ENCODE data around the gene PROM1.

PROM1 gene

DNA sequence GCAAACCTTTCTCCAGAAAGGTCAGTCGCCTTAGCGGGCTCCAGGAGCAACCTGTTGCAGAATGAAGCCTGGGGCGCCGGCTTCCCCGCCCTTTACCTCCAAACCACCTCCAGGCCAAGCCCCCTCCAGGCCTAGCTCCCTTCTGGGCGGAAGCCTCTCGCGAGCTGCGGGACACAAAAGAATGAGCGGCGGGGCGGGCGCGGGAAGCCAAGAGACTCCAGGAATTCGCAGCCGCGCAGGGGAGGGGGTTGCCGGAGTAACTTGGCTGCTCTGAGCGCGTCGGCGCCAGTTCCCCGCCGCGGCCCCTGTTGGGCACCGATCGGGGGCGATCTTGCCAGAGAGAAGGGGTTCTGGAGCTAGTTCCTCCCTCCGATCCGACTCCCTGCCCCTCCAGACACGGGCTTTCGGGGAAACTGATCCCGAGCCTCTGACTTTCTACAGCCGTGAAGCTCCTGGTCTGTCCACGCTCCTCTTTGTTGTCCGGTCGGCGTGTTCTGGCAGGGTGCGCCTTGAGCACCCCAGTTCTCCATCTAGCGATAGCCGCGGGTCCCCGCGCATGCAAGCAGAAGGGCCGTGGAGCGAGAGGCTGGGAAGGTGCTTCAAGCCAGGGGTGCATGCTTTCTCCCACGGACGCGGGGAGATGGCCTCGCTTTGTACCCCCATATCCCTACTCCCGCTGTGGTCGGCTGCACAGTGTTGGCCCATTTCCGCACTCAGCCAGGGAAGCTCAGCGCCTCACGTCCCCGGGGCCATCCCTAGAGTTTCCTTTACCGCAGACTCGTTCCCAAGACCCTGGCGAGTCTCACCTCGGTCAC is 1.2 kb downstream of the PROM1 start:
- Histone ChIP-seq H3K4me1 (ENCODE audit: control insufficient read depth, insufficient read depth, low read length, unreplicated experiment) (peaks cover 6% of the 10 kb centered on the region), H3K79me2 (ENCODE audit: control insufficient read depth, insufficient read depth, low read length, unreplicated experiment) (no peaks in the 10 kb centered on the region), H3K27me3 (ENCODE audit: insufficient read depth, low read length) (peaks cover 90% of the 10 kb centered on the region), H3K27ac (ENCODE audit: low read depth, low read length) (no peak overlapping the region), H2AFZ (ENCODE audit: low read length, unreplicated experiment) (no peak overlapping the region), H3K36me3 (ENCODE audit: insufficient read depth, low read length) (no peaks in the 10 kb centered on the region), H3K4me3 (ENCODE audit: low read depth, low read length) (peak overlapping the region; percentile 48)

DNA sequence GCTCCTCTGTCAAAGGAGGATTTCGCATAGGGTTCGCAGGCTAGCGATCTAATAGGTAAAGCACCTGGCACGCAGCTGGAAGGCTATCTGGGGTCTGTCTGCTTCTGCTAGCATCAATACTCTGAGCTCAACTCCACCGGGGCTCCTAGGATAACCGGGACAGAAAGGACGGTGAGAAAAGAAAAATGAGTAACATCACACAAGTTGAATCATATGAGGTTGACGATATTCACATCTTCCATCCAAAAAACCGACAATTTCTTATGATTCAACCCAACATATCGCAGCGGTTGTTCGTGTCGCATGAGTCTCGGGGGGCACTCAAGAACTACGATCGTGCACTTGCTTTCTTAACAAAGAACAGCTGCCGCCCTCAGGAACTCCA is 1.8 kb downstream of the PROM1 start:
- Histone ChIP-seq H3K36me3 (ENCODE audit: insufficient read depth, low read length) (no peaks in the 10 kb centered on the region), H3K4me1 (ENCODE audit: control insufficient read depth, insufficient read depth, low read length, unreplicated experiment) (peaks cover 6% of the 10 kb centered on the region), H3K27me3 (ENCODE audit: insufficient read depth, low read length) (peaks cover 86% of the 10 kb centered on the region), H3K79me2 (ENCODE audit: control insufficient read depth, insufficient read depth, low read length, unreplicated experiment) (no peaks in the 10 kb centered on the region), H3K27ac (ENCODE audit: low read depth, low read length) (no peak overlapping the region), H2AFZ (ENCODE audit: low read length, unreplicated experiment) (no peak overlapping the region), H3K4me3 (ENCODE audit: low read depth, low read length) (peak overlapping the region; percentile 48)

DNA sequence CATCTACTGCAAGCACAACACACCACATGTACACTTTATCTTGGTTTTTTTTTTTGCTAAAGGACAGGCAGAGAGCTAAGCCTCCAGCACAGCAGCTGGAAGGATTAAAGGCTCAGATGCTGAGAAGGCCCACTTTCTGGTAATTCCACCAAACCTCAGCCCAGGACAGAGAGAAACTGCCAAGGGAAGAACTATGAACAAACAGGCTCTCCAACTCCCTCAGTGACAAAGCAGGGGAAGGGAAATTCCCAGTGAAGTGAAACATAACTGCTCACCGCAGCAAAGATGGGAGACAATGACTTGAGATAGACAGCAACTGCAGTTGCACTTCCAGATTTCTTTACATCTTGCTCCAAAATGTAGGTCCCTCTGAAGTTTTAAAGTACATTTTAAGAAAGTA is 4.8 kb downstream of the PROM1 start:
- H3K36me3 ChIP-seq (ENCODE audit: insufficient read depth, low read length): no peaks in the 10 kb centered on the region
- H3K4me1 ChIP-seq (ENCODE audit: control insufficient read depth, insufficient read depth, low read length, unreplicated experiment): peaks cover 6% of the 10 kb centered on the region
- H3K79me2 ChIP-seq (ENCODE audit: control insufficient read depth, insufficient read depth, low read length, unreplicated experiment): no peaks in the 10 kb centered on the region
- H3K27me3 ChIP-seq (ENCODE audit: insufficient read depth, low read length): peaks cover 81% of the 10 kb centered on the region
- H3K4me3 ChIP-seq (ENCODE audit: low read depth, low read length): no peak overlapping the region
- no peak overlapping the region for H2AFZ ChIP-seq (ENCODE audit: low read length, unreplicated experiment)
- no peak overlapping the region for H3K27ac ChIP-seq (ENCODE audit: low read depth, low read length)

DNA sequence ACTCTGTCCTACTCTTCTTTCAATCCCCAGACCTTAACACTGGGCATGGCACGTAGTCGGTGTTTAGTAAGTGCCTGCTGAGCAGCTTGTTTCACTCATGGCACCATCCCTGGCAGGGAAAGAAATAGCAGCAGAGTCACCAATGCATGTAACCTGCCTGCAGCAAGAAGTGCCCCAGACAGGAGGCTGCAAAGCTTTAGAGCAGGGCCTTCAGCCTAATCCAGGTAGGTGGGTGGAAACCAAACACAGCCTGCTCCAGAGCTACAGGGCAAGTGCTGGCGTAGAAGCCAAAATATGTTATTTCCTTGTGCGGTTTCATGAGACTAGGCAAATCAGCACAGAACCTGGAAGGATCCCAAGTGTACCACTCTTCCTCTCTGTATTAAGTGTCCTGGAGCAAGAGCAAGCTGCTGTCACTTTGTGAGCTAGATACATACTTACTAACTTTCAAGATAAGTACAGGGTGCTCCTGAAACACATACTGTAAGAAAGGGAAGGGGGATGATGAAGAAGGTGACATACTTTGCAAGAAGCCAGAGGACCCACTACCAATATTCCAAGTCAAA is 5.5 kb downstream of the PROM1 start:
- Histone ChIP-seq H3K4me3 (ENCODE audit: low read depth, low read length) (no peak overlapping the region), H2AFZ (ENCODE audit: low read length, unreplicated experiment) (no peak overlapping the region), H3K79me2 (ENCODE audit: control insufficient read depth, insufficient read depth, low read length, unreplicated experiment) (no peaks in the 10 kb centered on the region), H3K4me1 (ENCODE audit: control insufficient read depth, insufficient read depth, low read length, unreplicated experiment) (peaks cover 6% of the 10 kb centered on the region), H3K36me3 (ENCODE audit: insufficient read depth, low read length) (no peaks in the 10 kb centered on the region), H3K27me3 (ENCODE audit: insufficient read depth, low read length) (peaks cover 81% of the 10 kb centered on the region), H3K27ac (ENCODE audit: low read depth, low read length) (no peak overlapping the region)

DNA sequence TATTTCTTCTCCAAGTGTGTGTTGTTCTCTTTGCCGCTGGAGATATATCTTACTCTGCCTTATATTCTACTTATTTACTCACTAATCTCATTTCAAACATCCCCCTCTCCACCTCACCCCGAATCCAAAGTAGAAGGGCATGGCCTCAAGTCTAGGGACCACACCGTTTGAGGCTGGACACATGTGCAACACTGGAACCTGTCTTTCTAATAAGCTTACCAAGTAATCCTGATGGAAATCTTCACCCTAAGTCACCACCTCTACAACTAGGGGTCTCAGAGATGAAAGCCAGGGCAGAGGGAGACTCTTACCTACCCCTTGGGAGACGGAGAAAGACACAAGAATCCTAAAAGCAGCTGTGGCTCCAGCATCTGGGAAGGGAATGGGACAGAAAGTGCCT is 6.0 kb downstream of the PROM1 start:
- H3K79me2 ChIP-seq (ENCODE audit: control insufficient read depth, insufficient read depth, low read length, unreplicated experiment): no peaks in the 10 kb centered on the region

DNA sequence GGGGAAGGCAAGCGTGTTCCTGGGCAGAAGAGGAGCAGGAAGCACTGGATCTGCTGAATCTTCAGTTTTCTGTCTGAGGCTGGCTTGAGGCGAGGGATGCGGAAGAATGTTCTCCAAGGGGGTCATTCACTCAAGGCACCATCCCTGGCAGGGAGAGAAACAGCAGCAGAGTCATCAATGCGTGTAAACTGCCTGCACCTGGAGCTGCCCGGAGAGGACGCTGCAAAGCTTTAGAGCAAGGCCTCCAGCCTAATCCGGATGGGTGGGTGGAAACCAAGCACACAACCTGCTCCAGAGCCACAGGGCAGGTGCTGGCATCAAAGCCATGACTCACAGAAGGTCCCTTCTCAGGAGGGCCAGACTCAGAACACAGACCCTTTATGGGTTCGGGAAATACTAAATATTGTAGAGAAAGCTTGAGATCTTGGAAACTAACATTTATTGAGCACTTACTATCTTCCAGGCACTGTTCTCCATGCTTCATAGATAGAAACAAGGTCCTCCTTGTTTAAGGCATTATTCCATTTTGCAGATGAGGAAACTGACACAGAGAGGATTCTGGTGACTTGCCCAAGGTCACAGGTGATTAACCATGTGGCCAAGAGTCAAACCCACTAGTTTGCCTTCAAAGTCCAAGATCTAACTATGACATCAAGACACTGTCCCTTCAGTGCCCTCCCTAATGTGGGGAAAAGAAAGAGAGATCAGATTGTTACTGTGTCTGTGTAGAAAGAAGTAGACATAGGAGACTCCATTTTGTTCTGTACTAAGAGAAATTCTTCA is 7.7 kb downstream of the PROM1 start:
- no peaks in the 10 kb centered on the region for H3K36me3 ChIP-seq (ENCODE audit: insufficient read depth, low read length)
- H3K27me3 ChIP-seq (ENCODE audit: insufficient read depth, low read length): peaks cover 82% of the 10 kb centered on the region
- H3K79me2 ChIP-seq (ENCODE audit: control insufficient read depth, insufficient read depth, low read length, unreplicated experiment): no peaks in the 10 kb centered on the region
- no peak overlapping the region for H2AFZ ChIP-seq (ENCODE audit: low read length, unreplicated experiment)
- no peak overlapping the region for H3K27ac ChIP-seq (ENCODE audit: low read depth, low read length)
- no peak overlapping the region for H3K4me3 ChIP-seq (ENCODE audit: low read depth, low read length)
- no peaks in the 10 kb centered on the region for H3K4me1 ChIP-seq (ENCODE audit: control insufficient read depth, insufficient read depth, low read length, unreplicated experiment)

More for the DNA sequence above, 6.0 kb downstream of the PROM1 start:
- Histone ChIP-seq H3K36me3 (ENCODE audit: insufficient read depth, low read length) (no peaks in the 10 kb centered on the region), H2AFZ (ENCODE audit: low read length, unreplicated experiment) (no peak overlapping the region), H3K4me3 (ENCODE audit: low read depth, low read length) (no peak overlapping the region), H3K27me3 (ENCODE audit: insufficient read depth, low read length) (peaks cover 81% of the 10 kb centered on the region), H3K27ac (ENCODE audit: low read depth, low read length) (no peak overlapping the region), H3K4me1 (ENCODE audit: control insufficient read depth, insufficient read depth, low read length, unreplicated experiment) (peaks cover 6% of the 10 kb centered on the region)

DNA sequence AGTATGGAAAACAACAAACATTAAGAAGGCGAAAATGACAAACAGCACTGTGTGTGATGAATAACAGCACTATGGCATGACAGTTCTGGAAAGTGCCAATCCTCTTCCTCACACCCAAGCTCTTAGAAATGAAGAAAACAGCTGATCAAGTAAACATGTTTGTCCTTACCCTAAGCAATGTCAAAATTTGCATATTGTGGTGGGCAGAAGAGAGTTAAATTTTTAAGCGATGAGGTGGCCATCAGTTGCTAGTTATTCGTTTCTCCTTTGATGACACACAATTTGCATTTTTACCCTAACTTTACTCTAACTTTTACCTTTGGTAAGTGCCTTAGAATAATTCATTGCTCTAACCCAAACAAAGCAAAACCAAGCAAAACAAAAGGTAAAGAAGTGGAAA is 8.8 kb downstream of the PROM1 start:
- Histone ChIP-seq H3K4me3 (ENCODE audit: low read depth, low read length) (no peak overlapping the region), H3K27me3 (ENCODE audit: insufficient read depth, low read length) (peaks cover 88% of the 10 kb centered on the region), H3K79me2 (ENCODE audit: control insufficient read depth, insufficient read depth, low read length, unreplicated experiment) (no peaks in the 10 kb centered on the region), H3K36me3 (ENCODE audit: insufficient read depth, low read length) (no peaks in the 10 kb centered on the region), H3K27ac (ENCODE audit: low read depth, low read length) (no peak overlapping the region), H3K4me1 (ENCODE audit: control insufficient read depth, insufficient read depth, low read length, unreplicated experiment) (no peaks in the 10 kb centered on the region), H2AFZ (ENCODE audit: low read length, unreplicated experiment) (no peak overlapping the region)

DNA sequence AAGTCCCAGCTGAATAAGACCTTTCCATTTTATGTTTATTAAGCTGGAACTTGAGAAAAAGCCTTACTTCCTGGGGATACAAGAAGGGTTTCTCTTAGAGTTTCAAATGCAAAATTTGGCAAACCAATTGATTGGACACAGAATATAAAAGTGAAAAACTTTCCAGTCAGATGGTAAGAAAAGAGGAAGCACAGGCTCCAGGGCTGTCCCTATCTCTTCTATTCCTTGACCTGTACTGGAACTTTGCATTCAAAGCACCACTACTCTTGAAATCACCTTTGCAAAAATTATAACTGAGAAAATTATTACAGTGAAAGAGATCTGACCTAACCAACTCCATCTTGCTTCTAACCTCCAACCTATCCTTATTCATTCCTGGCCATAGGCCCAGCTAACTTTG is 11.7 kb downstream of the PROM1 start:
- no peak overlapping the region for H2AFZ ChIP-seq (ENCODE audit: low read length, unreplicated experiment)
- H3K79me2 ChIP-seq (ENCODE audit: control insufficient read depth, insufficient read depth, low read length, unreplicated experiment): no peaks in the 10 kb centered on the region
- H3K27me3 ChIP-seq (ENCODE audit: insufficient read depth, low read length): peaks cover 73% of the 10 kb centered on the region
- no peaks in the 10 kb centered on the region for H3K36me3 ChIP-seq (ENCODE audit: insufficient read depth, low read length)
- H3K4me3 ChIP-seq (ENCODE audit: low read depth, low read length): no peak overlapping the region
- no peaks in the 10 kb centered on the region for H3K4me1 ChIP-seq (ENCODE audit: control insufficient read depth, insufficient read depth, low read length, unreplicated experiment)
- no peak overlapping the region for H3K27ac ChIP-seq (ENCODE audit: low read depth, low read length)

DNA sequence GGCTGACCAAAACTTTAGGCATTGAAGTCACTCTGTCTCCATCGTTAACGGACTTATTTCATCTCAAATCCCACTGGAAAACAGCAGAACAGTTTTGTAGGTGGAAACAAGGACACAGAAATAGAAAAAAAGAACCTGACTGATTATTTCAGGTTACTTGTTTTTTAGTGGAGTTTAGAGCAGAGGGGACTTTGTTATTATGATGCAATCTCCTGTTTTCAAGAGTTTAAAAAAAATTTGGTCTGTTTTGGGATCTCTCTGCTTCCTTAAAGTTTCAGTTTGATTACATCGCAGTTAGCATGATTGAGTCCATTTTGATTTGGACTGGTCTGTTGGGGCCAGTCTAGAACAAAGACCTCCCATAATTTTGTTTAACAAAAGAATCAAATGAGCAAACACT is 13.6 kb downstream of the PROM1 start:
- Histone ChIP-seq H3K27ac (ENCODE audit: low read depth, low read length) (no peak overlapping the region), H3K27me3 (ENCODE audit: insufficient read depth, low read length) (peaks cover 60% of the 10 kb centered on the region), H2AFZ (ENCODE audit: low read length, unreplicated experiment) (no peak overlapping the region), H3K4me1 (ENCODE audit: control insufficient read depth, insufficient read depth, low read length, unreplicated experiment) (no peaks in the 10 kb centered on the region), H3K4me3 (ENCODE audit: low read depth, low read length) (no peak overlapping the region), H3K36me3 (ENCODE audit: insufficient read depth, low read length) (no peaks in the 10 kb centered on the region), H3K79me2 (ENCODE audit: control insufficient read depth, insufficient read depth, low read length, unreplicated experiment) (no peaks in the 10 kb centered on the region)

DNA sequence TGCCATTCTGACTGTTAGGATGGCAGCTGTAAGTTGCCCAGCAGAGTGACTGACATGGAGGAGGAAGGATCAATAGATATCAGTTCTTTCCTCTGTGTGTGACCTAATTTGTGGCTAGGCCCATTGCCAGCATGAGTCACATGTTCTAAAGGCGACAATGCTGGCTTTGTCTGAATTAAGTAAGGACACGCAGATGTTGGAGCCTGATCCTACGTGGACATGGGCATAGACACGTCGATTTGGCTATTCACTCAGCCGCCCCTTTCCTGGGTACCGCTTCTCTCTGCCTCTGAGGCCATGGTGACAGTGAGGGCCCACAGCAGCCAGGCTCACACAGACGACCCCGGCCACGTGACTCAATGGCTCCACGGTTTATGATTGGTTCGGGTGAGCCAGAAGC is 16.3 kb downstream of the PROM1 start:
- Histone ChIP-seq H3K4me3 (ENCODE audit: low read depth, low read length) (no peak overlapping the region), H3K36me3 (ENCODE audit: insufficient read depth, low read length) (no peaks in the 10 kb centered on the region), H2AFZ (ENCODE audit: low read length, unreplicated experiment) (no peak overlapping the region), H3K27ac (ENCODE audit: low read depth, low read length) (no peak overlapping the region), H3K79me2 (ENCODE audit: control insufficient read depth, insufficient read depth, low read length, unreplicated experiment) (no peaks in the 10 kb centered on the region), H3K4me1 (ENCODE audit: control insufficient read depth, insufficient read depth, low read length, unreplicated experiment) (no peaks in the 10 kb centered on the region), H3K27me3 (ENCODE audit: insufficient read depth, low read length) (peaks cover 35% of the 10 kb centered on the region)

Measured in ACC112 (cell line).